HUES64 (cell line): ENCODE results near the gene TRPM5.

ENCODE experiments used
- H3K27ac ChIP-seq: 2 replicates; pipeline ENCODE4 v1.7.0; 2013; ENCODE audit warnings: low read depth, low read length, inconsistent platforms
- H3K27me3 ChIP-seq: 2 replicates; pipeline ENCODE4 v1.6.1; 2013; ENCODE audit warnings: mild to moderate bottlenecking, low read length; ENCODE audit not compliant: insufficient read depth
- H3K36me3 ChIP-seq: 2 replicates; pipeline ENCODE4 v1.6.1; 2013; ENCODE audit warnings: mild to moderate bottlenecking, low read length; ENCODE audit not compliant: insufficient read depth
- H3K4me1 ChIP-seq: 2 replicates; pipeline ENCODE4 v1.6.1; 2013; ENCODE audit warnings: mild to moderate bottlenecking, low read length, moderate library complexity; ENCODE audit not compliant: insufficient read depth
- H3K4me3 ChIP-seq: 2 replicates; pipeline ENCODE4 v1.5.1; 2013; ENCODE audit warnings: mild to moderate bottlenecking, low read length, moderate library complexity
- H3K9ac ChIP-seq: 2 replicates; pipeline ENCODE4 v1.6.1; 2013; ENCODE audit warnings: mild to moderate bottlenecking, low read depth, low read length
- H3K9me3 ChIP-seq: 2 replicates; pipeline ENCODE4 v1.6.1; 2013; ENCODE audit warnings: low read depth, low read length; ENCODE audit not compliant: insufficient read depth
- WGBS: fragments of 150-250, 120-280 bp; methylation state at CpG from one replicate; pipeline ENCODE4 v1.1.7; 2013; ENCODE audit warnings: missing lambda C conversion rate; 5-methylcytosine and 5-hydroxymethylcytosine counted together

Gene TRPM5

DNA sequence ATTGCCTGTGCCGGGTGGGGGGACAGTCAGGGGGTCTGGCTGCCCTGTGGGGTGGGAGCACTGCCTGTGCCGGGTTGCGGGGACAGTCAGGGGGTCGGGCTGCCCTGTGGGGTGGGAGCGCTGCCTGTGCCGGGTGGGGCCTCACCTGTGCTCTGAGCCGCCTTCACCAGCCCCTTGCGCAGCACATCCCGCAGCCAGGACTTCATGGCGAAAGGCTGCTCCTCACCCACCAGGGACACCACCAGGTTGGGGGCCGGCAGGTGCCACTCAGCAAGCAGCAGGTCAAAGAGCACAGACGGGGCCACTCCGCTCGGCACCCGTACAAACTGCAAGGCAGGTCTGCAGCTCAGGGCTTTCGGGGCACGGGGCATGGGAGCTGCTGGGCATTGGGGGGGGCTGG lies 22.3 kb downstream of the TRPM5 start:
- no peak overlapping the region for H3K9ac ChIP-seq
- H3K36me3 ChIP-seq = no peaks in the 10 kb centered on the region
- no peaks in the 10 kb centered on the region for H3K4me1 ChIP-seq
- 94% methylated on average over 17 of the region's 17 CpGs for WGBS
- no peaks in the 10 kb centered on the region for H3K27me3 ChIP-seq
- H3K27ac ChIP-seq = no peak overlapping the region
- H3K4me3 ChIP-seq = no peak overlapping the region
- no peaks in the 10 kb centered on the region for H3K9me3 ChIP-seq

DNA sequence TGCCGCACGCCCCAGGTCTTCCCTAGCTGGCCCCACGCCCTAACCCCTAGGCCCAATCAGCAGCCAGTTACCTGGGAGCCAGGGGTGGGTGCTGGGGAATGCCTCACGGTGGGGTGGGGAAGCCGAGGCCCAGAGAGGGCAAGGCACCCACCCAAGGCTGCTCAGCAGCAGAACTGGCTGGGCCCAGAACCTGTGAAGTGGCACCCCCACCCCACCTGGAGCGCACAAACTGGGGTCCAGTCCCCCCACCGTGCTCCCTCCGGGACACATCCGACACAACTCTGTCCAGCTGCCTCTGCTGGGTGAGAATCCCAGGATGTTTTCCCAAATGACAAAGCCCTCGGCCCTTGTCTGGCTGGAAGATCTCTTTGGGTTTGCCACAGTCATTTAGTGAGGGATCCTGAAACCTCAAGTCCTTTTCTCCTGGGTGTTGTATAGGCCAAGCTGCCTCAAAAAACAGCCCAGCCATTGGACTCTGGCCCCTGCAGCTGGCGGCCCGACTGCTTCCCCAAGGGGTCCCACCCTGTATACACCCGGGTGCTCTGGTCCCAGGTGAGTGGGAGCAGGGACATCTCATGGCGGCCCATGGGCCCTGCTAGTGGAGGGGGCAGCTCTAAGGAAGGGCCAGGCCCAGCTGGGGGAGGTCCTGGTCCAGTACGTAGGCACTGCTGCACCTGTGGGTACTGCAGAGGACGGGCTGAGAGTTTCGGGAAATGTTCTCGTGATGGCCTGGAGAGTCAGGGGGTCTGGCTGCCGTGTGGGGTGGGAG lies 22.9 kb downstream of the TRPM5 start:
- H3K27ac ChIP-seq = no peak overlapping the region
- H3K36me3 ChIP-seq = no peaks in the 10 kb centered on the region
- H3K4me1 ChIP-seq = no peaks in the 10 kb centered on the region
- no peaks in the 10 kb centered on the region for H3K27me3 ChIP-seq
- 87% methylated on average over 19 of the region's 19 CpGs for WGBS
- H3K4me3 ChIP-seq = no peak overlapping the region
- no peak overlapping the region for H3K9ac ChIP-seq
- no peaks in the 10 kb centered on the region for H3K9me3 ChIP-seq

DNA sequence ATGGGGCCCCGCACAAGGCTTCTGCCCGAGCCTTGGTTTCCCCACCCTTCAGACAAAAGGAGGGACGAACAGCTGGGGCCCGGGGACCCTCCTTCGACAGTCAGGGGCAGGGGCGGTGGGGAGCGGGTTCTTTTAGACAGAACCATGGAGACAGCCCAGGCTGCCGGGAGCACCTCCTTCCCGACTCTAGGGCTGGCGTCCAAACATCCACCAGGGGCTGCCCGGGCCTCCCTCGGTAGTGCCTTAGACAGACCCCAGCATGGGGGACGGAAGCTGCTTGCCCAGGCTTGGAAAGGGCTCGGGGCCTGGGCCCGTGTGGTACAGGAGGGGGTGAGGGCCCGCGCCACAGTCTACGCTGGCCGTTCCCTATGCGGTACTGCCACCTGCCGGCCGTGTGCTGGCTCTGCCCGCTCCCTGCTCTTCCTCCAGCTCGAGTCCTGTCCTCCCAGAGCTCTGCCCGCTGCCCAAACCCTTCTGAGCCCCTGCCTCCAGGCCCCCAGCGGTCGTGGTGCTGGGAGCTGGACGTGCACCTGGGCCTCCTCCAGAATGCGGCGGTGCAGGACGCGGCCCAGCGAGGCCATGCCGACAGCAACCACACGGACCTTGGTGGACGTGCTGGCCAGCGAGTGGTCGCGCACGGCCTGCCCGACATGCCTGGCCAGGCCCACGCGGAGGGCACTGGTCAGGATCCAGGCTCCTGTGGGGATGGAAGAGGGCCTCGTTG lies 23.6 kb downstream of the TRPM5 start:
- H3K36me3 ChIP-seq = no peaks in the 10 kb centered on the region
- no peak overlapping the region for H3K9ac ChIP-seq
- H3K9me3 ChIP-seq = no peaks in the 10 kb centered on the region
- WGBS = 40% methylated on average over 44 of the region's 44 CpGs
- no peaks in the 10 kb centered on the region for H3K27me3 ChIP-seq
- H3K27ac ChIP-seq = no peak overlapping the region
- H3K4me3 ChIP-seq = no peak overlapping the region
- H3K4me1 ChIP-seq = no peaks in the 10 kb centered on the region

DNA sequence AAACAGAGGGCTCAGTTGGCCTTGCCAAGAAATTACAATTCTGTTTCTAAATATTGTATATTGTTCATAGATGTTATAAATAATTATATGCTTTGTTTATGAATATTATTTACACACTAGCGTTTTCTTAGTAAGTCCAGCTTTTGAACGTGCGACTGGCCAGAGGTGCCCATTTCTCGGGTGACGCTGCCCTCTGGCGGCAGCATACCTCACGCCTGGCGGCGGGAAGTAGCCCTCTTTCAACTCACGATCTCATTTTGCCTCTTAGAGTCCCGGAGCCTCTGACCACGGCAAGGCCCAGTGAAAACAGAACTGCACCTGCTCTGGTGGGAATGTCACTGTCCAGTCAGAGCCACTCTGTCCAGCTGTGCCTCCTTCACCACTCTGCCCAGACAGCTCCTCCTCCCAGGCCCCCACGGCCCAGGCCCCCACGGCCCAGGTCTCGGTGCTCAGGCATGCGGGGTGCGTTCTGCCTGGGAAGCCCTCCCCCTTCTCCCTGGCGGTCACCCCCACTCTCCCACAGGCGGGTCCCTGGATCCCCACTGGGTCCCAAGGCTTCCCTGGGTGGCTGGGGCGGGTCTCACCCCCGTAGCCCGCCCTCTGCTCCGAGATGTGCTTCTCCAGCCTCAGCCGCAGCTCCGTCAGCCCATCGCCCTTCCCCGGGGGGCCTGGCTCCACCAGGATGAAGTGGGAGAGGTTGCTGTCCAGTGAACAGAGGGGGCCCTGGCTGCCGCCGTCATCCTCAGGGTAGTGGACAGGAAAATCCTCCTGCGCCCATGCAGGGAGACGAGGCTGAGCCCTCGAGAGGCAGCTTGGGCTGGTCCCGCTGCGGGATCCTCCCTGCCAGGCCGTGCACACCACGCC lies 24.4 kb downstream of the TRPM5 start:
- H3K36me3 ChIP-seq = no peaks in the 10 kb centered on the region
- no peak overlapping the region for H3K9ac ChIP-seq
- H3K9me3 ChIP-seq = no peaks in the 10 kb centered on the region
- H3K27ac ChIP-seq = no peak overlapping the region
- H3K4me3 ChIP-seq = no peak overlapping the region
- no peaks in the 10 kb centered on the region for H3K27me3 ChIP-seq
- H3K4me1 ChIP-seq = no peaks in the 10 kb centered on the region
- WGBS = 61% methylated on average over 36 of the region's 36 CpGs

DNA sequence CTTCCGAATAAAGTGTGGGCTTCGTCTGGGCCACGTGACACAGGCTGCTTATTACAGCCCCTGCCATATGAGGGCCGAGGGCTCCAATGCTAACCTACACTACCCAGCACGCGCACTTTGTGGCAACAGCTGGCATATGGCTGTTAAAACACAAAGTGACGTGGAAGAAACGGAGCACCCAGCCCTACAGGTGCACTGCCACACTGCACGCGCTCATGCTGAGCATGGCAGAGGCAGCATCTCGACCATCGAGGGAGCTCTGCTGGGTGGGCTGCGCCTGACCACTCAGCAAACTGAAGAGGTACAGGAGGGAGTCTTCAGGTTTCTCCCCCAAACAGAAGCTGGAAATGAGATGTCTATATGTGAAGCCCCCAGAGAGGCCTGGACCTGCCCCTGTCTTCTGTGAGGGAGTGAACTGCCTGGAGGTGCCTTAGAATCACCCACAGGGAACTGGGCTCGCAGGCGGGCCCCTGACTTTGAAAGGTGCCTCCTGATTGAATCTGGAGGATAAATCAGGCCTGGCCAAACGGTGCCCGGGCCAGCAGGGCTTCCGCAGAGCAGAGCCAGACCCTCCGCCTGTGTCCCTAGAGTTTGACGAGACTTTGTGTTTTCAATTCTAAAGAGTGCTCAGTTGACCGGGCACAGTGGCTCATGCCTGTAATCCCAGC lies 25.5 kb downstream of the TRPM5 start:
- H3K27me3 ChIP-seq = no peaks in the 10 kb centered on the region
- no peak overlapping the region for H3K27ac ChIP-seq
- 89% methylated on average over 21 of the region's 21 CpGs for WGBS
- H3K36me3 ChIP-seq = no peaks in the 10 kb centered on the region
- H3K9me3 ChIP-seq = no peaks in the 10 kb centered on the region
- no peak overlapping the region for H3K9ac ChIP-seq
- no peak overlapping the region for H3K4me3 ChIP-seq
- H3K4me1 ChIP-seq = no peaks in the 10 kb centered on the region

DNA sequence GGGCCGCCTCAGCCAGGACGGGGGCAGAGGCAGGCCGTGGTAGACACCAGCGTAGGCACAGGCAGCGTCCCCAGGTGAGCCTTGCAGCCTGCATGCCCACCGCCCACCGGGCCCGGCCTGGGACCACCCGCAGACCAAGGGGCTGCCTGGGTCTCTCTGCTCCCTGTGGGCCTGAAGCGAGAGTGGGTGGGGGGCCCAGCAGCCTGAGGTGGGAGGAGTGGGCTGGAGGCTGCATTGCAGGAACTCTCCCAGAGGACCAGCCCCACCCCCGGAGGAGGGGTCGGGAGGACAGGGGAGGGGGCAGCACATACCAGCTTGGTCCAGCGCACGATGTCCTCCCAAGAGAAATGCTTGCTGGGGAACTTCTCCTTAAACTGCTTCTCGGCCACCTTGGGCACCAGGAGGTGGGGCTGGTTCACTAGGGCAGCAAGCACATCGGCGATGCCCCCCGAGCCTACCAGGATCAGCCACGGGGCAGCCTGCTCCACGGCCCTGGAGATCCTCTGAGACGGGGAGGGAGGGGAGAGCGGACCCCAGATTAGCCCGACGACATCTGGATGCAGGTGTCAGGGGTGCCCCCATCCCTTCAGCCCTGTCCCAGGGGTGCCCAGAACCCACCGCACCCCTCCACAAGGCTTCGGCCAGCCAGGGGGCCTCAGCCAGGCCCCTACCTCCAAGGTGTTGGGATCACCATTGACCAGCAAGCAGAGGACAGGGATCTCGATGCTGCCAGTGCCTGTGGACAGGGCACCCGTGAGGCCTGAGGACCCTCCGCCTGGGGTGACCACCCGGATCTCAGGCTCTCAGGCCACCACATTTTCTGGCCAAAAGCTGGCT lies 26.2 kb downstream of the TRPM5 start:
- Histone ChIP-seq H3K9ac (no peak overlapping the region), H3K27me3 (no peaks in the 10 kb centered on the region), H3K4me3 (no peak overlapping the region), H3K27ac (no peak overlapping the region), H3K4me1 (no peaks in the 10 kb centered on the region), H3K9me3 (no peaks in the 10 kb centered on the region), H3K36me3 (no peaks in the 10 kb centered on the region)
- 91% methylated on average over 30 of the region's 30 CpGs for WGBS

DNA sequence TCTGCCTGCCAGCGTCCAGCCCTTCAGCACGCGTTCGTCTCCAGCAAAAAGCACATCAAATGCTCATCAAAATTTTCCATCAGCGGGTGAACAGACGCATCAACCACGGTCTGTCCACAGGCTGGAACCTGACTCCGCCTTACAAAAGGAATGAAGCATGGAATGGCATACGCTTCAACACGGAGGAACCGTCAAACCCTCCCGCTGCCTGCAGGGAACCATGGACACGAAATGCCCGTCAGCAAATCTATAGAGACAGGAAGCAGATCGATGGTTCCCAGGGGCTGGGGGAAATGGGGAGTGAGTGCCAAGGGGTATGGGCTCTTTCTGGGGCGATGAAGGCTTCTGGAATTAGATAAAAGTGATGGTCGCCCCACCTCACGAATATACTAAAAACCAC lies 27.5 kb downstream of the TRPM5 start:
- Histone ChIP-seq H3K27me3 (no peaks in the 10 kb centered on the region), H3K4me1 (no peaks in the 10 kb centered on the region)
- WGBS = 92% methylated on average over 18 of the region's 18 CpGs

DNA sequence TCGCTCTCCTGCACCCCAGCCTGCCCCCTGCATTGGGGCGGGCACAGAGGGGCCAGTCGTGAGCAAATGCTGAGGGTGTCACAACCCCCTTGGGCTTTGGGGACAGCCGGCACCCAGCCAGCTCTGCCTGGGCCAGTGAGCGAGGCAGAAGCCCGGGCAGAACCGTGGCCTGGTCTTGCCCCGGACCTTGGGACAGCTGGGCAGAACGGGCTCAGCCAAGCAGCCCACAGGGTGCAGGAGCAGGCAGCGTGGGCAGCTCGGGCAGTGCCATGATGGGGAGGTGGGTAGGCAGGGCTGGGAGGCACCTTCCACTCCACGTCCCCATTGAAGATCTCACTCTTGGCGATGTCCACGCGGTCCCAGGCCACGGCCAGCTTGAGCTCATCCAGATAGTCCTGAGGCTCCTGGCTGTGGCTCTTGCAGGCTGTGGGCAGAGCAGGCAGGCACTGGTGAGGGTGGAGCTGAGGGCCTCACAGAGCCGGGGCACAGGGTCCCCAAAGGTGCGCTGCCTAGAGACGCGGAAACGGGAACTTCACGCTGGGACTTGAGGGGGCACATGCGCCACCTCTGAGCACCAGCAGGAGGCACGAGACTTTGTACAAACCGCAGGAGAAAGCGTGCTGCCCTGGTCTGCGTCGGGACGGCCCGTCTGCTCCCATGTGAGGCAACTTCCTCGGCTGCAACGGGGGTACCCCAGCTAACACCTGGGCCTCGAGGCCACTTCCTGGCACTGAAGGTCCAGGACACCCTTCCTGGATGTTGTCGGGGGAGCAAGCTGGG lies 28.5 kb downstream of the TRPM5 start:
- no peak overlapping the region for H3K9ac ChIP-seq
- WGBS = 94% methylated on average over 34 of the region's 34 CpGs
- no peaks in the 10 kb centered on the region for H3K9me3 ChIP-seq
- no peaks in the 10 kb centered on the region for H3K36me3 ChIP-seq
- no peaks in the 10 kb centered on the region for H3K27me3 ChIP-seq
- no peak overlapping the region for H3K4me3 ChIP-seq
- no peak overlapping the region for H3K27ac ChIP-seq
- no peaks in the 10 kb centered on the region for H3K4me1 ChIP-seq

More for the DNA sequence above, 27.5 kb downstream of the TRPM5 start:
- no peak overlapping the region for H3K27ac ChIP-seq
- no peak overlapping the region for H3K4me3 ChIP-seq
- H3K9me3 ChIP-seq = no peaks in the 10 kb centered on the region
- H3K9ac ChIP-seq = no peak overlapping the region
- no peaks in the 10 kb centered on the region for H3K36me3 ChIP-seq

DNA sequence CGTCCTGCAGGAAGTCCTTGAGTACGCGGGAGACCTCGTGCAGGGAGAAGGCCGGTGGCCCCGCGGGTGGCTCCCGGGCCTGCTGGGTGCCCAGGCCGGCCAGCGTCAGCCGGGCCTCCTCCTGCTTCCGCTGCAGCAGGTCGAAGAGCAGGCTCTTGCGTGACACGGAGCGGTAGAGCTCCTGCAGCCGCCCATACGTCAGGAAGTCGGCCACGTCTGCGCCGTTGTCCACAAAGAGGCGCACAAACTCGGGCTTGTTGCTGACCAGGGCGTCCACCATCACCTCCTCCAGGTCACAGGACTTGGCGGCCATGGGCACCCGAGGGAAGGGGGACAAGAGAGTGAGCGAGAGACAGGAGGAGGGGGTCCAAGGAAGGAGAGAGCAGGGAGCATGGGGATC lies 29.1 kb downstream of the TRPM5 start:
- Histone ChIP-seq H3K4me1 (no peaks in the 10 kb centered on the region), H3K27ac (no peak overlapping the region), H3K9ac (no peak overlapping the region), H3K36me3 (no peaks in the 10 kb centered on the region), H3K4me3 (no peak overlapping the region), H3K9me3 (no peaks in the 10 kb centered on the region), H3K27me3 (no peaks in the 10 kb centered on the region)
- WGBS = 95% methylated on average over 28 of the region's 28 CpGs

DNA sequence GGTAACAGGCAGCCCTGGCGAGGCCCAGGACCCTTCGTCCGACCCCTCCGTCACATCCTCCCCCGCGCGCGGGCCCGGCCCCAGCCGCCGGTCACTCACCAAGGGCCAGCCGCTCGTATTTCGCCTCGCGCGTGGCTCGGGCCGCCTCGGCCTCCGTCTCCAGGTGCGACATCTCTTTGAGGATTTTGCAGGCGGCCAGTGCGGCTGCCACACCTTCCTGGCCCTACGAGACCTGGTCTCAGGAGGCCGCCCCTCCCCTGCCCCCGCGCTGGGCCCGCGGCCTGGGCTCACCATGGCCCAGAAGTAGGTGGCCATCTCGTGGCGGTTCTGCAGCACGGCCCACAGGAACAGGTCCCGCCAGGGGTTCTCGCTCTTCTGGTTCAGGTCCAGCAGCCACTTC lies 29.7 kb downstream of the TRPM5 start:
- Histone ChIP-seq H3K9me3 (no peaks in the 10 kb centered on the region), H3K36me3 (no peaks in the 10 kb centered on the region), H3K4me1 (no peaks in the 10 kb centered on the region), H3K4me3 (no peak overlapping the region), H3K27ac (no peak overlapping the region), H3K9ac (no peak overlapping the region), H3K27me3 (no peaks in the 10 kb centered on the region)
- 90% methylated on average over 35 of the region's 35 CpGs for WGBS
